ENCODE measurements around the gene GIPC3.

GRCh38 chr19:3537438-3538240 is 47.6 kb upstream of the GIPC3 start:
- TF ChIP-seq CTCF (IDR thresholded peaks at IDR 0.05) (no peak), POLR2A (IDR thresholded peaks at IDR 0.05) (no peak), EP300 (IDR thresholded peaks at IDR 0.05) (no peak)

Measured in ovary (tissue), 3 donors.